Esophagus muscularis mucosa (tissue), 4 donors: ENCODE data around the gene HSD11B1.

Experiments
- CTCF ChIP-seq, 3 experiments: fragments of 200-600 bp in 2 of 3; fragments of 450-650 bp in 1 of 3; sonication (generic) in 2 of 3; IDR thresholded peaks; one replicate each; pipeline ENCODE4 v1.5.1; 2017 to 2019; ENCODE audit warnings: antibody characterized with exemption in 3 of 3, mild to moderate bottlenecking in 2 of 3, moderate library complexity in 1 of 3
- EP300 ChIP-seq: sonication (generic); formaldehyde crosslinking; IDR thresholded peaks from one replicate; pipeline ENCODE4 v1.6.1; 2017; ENCODE audit warnings: antibody characterized with exemption
- POLR2A ChIP-seq: fragments of 450-650 bp; IDR thresholded peaks from one replicate; pipeline ENCODE4 v1.6.1; 2017; ENCODE audit warnings: antibody characterized with exemption, moderate library complexity, mild to moderate bottlenecking, low read depth
- POLR2AphosphoS5 ChIP-seq, 2 donors: sonication (generic); formaldehyde crosslinking; IDR thresholded peaks; one replicate each; pipeline ENCODE4 v1.6.1; 2017; ENCODE audit warnings: antibody characterized with exemption in 2 of 2

GRCh38 chr1:209748620-209749019 lies 44.0 kb downstream of the HSD11B1 start:
- TF ChIP-seq POLR2AphosphoS5 (IDR thresholded peaks at IDR 0.05) (no peak), POLR2A (no peak), CTCF (IDR thresholded peaks at IDR 0.05) (no peak), EP300 (no peak)
